Lung (tissue), 12 donors: ENCODE data around the gene RANBP1. TPM values are rescaled to one million over a fixed set of nuclear protein-coding genes. Genes with fewer than 3 reads are reported as not detected.

Source experiments
- ATAC-seq: fragments of 200-7000 bp; cut with Tn5 transposase; one replicate; pipeline ENCODE4 v1.9.1; 2020; ENCODE audit warnings: moderate number of reproducible peaks; ENCODE audit not compliant: insufficient read depth, low FRiP score
- DNase-seq, 3 donors: peaks; one replicate each; pipeline ENCODE4 v3.0.0-alpha.2; 2013 to 2017
- H3K27ac ChIP-seq, 2 donors: one replicate each; pipeline ENCODE4 v1.5.1; 2013; ENCODE audit warnings: mild to moderate bottlenecking in 2 of 2, moderate library complexity in 2 of 2, control low read depth in 1 of 2, inconsistent platforms in 1 of 2, low read depth in 1 of 2, low read length in 1 of 2
- H3K27me3 ChIP-seq, 3 donors: one replicate each; pipeline ENCODE4 v1.5.1; 2013; ENCODE audit warnings: low read length in 2 of 3; ENCODE audit not compliant: control insufficient read depth in 3 of 3, insufficient read depth in 3 of 3
- H3K36me3 ChIP-seq, 4 donors: one replicate each; pipeline ENCODE4 v1.5.1; 2013; ENCODE audit warnings: low read length in 4 of 4, mild to moderate bottlenecking in 1 of 4, moderate library complexity in 1 of 4; ENCODE audit not compliant: control insufficient read depth in 4 of 4, insufficient read depth in 4 of 4
- H3K4me1 ChIP-seq, 5 donors: one replicate each; pipeline ENCODE4 v1.5.1; 2013; ENCODE audit warnings: low read length in 5 of 5, mild to moderate bottlenecking in 2 of 5, moderate library complexity in 1 of 5; ENCODE audit not compliant: control insufficient read depth in 5 of 5, insufficient read depth in 5 of 5
- H3K4me3 ChIP-seq: one replicate; pipeline ENCODE4 v1.5.1; 2013; ENCODE audit warnings: mild to moderate bottlenecking, control low read depth, moderate library complexity
- H3K9ac ChIP-seq, 2 donors: one replicate each; pipeline ENCODE4 v1.5.1; 2013; ENCODE audit warnings: low read length in 2 of 2, control low read depth in 1 of 2; ENCODE audit not compliant: insufficient read depth in 1 of 2
- H3K9me3 ChIP-seq, 4 donors: one replicate each; pipeline ENCODE4 v1.5.1; 2013; ENCODE audit warnings: low read length in 3 of 4, mild to moderate bottlenecking in 1 of 4, moderate library complexity in 1 of 4; ENCODE audit not compliant: control insufficient read depth in 4 of 4, insufficient read depth in 3 of 4
- CTCF ChIP-seq: IDR thresholded peaks from 2 replicates; pipeline ENCODE4 v1.5.1; 2012; ENCODE audit warnings: mild to moderate bottlenecking; ENCODE audit errors: control extremely low read depth, extremely low read depth
- WGBS, 2 donors: extraction: QIAGEN DNeasy Blood & Tissue Kit; methylation state at CpG; one replicate each; pipeline ENCODE4 v1.1.7; 2013; 5-methylcytosine and 5-hydroxymethylcytosine counted together
- polyA plus RNA-seq, 2 donors: library from polyadenylated mRNA; stranded (reverse); fragments of 200-250 nt; gene quantifications; one replicate each; pipeline ENCODE4 v1.2.1, GENCODE V29; 2013
- total RNA-seq, 2 donors: library from RNA; depleted of rRNA in 1 of 2; stranded (reverse); fragments of >200 nt in 1 of 2; gene quantifications; one replicate each; pipeline ENCODE4 v1.2.1, GENCODE V29; 2014 to 2021
- donor health status: control.
- donor health status: control.
- donor health status: Bipolar disorder and iron deficiency.
- donor health status: healthy.
- donor health status: DM: yes; HTN: yes; CAD: no.

The RANBP1 gene
- total and polyA plus RNA-seq, 4 donors, result 72.9 to 119 (median 83.2) TPM

DNA sequence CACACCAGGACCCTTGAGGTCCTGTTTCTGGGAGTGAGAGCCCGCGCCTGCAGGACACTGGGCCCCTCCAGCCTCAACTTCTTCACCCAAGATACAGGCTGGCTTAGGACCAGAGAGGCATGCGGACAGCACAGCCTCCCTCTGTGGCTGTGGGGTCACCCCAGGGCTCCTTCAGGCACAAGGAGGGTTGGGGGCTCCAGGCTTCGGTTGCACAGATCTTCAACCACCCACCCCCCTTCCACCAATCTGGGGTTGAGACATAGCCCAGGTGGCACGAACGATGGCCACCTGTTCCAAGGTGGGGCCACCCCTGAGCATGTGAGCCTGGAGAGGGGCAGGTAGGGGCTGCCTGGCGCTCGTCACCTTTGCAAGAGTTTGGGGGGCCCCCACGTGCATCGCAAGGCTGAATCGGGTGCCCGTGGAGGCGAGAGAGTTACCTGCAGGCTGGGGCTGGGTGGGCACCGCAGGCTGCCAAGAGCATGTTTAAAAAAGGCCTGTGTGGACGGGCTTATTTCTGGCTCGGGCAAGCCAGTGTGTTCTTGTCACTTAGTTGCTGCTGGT is 16.9 kb downstream of the RANBP1 start:
- Histone ChIP-seq H3K27me3 (no peaks in the 10 kb centered on the region), H3K27ac (no peak overlapping the region), H3K4me1 (peaks cover 0 to 37% (median 21%) of the 10 kb centered on the region in 5 donors), H3K9ac (peak overlapping the region in 1 of 2 donors; percentile 28), H3K4me3 (peak overlapping the region; percentile 91), H3K36me3 (peaks cover 0 to 2% (median 0%) of the 10 kb centered on the region in 4 donors), H3K9me3 (no peaks in the 10 kb centered on the region)
- ATAC-seq, result no peak
- no peak for DNase-seq
- WGBS, 2 donors, result 60 to 82% methylated on average over 16 of the region's 16 CpGs
- no peak for TF ChIP-seq CTCF

DNA sequence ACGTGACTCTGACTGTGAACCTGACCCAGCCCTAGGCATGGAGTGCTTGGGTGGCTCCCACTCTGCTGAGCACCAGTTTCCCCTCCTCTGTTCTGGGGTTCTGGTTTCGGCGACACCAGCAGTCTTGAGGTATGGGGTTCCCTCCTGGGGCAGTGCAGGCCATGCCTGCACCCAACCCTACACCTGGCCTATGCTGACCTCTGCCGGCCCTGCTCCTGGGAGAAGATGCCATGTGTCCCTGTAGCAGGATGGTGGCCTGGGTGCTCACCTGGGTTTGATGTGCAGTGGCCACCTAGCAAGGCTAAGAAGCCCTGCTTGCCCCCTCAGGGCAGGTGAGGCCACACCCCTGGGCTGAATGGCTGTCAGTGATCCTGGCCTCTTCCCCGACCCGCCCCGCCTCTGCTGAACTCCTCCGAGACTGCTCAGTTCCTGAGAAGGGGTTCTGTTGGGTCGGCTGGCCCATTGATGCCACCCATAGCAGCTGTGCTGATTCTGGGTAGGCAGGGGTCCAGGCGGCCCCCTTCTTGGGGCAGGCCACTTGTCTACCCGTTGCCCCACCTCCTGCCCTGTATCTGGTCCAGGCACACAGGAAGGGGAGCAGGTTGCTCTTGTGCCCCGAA is 18.1 kb downstream of the RANBP1 start:
- ATAC-seq, result no peak
- WGBS, 2 donors, result 81 to 88% methylated on average over 12 of the region's 12 CpGs
- H3K27ac ChIP-seq, result no peak overlapping the region
- H3K36me3 ChIP-seq, result peaks cover 0 to 4% (median 0%) of the 10 kb centered on the region in 4 donors
- no peaks in the 10 kb centered on the region for H3K9me3 ChIP-seq
- DNase-seq, result no peak
- no peak overlapping the region for H3K4me3 ChIP-seq
- no peak for TF ChIP-seq CTCF
- H3K9ac ChIP-seq, result no peak overlapping the region
- no peaks in the 10 kb centered on the region for H3K27me3 ChIP-seq
- H3K4me1 ChIP-seq, result peaks cover 0 to 46% (median 21%) of the 10 kb centered on the region in 5 donors

GRCh38 chr22:20135265-20135664 is 19.4 kb downstream of the RANBP1 start:
- Histone ChIP-seq H3K4me1 (peaks cover 0 to 46% (median 21%) of the 10 kb centered on the region in 5 donors), H3K9me3 (no peaks in the 10 kb centered on the region), H3K9ac (no peak overlapping the region), H3K4me3 (no peak overlapping the region), H3K36me3 (peaks cover 0 to 13% (median 0%) of the 10 kb centered on the region in 4 donors), H3K27ac (no peak overlapping the region), H3K27me3 (no peaks in the 10 kb centered on the region)
- DNase-seq (no peak), ATAC-seq (no peak)
- TF ChIP-seq CTCF, result no peak
- WGBS, 2 donors, result 63 to 82% methylated on average over 4 of the region's 4 CpGs
